SK-N-MC (cell line): Measurements from ENCODE around the gene CCT2.

Experiments
- DNase-seq: peaks from one replicate; pipeline ENCODE4 v3.0.0-alpha.2; 2011; ENCODE audit warnings: low read depth, low spot score
- H3K27ac ChIP-seq: fragments of 200-600 bp; sonication (generic); 2 replicates; pipeline ENCODE4 v1.5.1; 2016; ENCODE audit warnings: mixed run types
- H3K36me3 ChIP-seq: fragments of 200-600 bp; sonication (generic); 2 replicates; pipeline ENCODE4 v1.6.1; 2017; ENCODE audit warnings: antibody characterized with exemption, low read length, mixed read lengths; ENCODE audit not compliant: insufficient read depth
- H3K4me3 ChIP-seq: fragments of 200-600 bp; sonication (generic); 2 replicates; pipeline ENCODE4 v1.5.1; 2016
- H3K9ac ChIP-seq: fragments of 200-600 bp; sonication (generic); 2 replicates; pipeline ENCODE4 v1.8.0; 2017; ENCODE audit warnings: mixed run types, mixed read lengths; ENCODE audit not compliant: insufficient read length
- H3K9me3 ChIP-seq: fragments of 200-600 bp; sonication (generic); 2 replicates; pipeline ENCODE4 v1.6.1; 2017; ENCODE audit warnings: low read depth, mild to moderate bottlenecking, antibody characterized with exemption, low read length, moderate library complexity, mixed read lengths
- EZH2 ChIP-seq: fragments of 200-600 bp; sonication (generic); IDR thresholded peaks from one replicate; pipeline ENCODE4 v1.6.1; 2017; ENCODE audit warnings: antibody characterized with exemption
- FOXP2 ChIP-seq: optimal IDR thresholded peaks from 2 replicates; pipeline ENCODE3; 2011; ENCODE audit warnings: mild to moderate bottlenecking, moderate library complexity; ENCODE audit not compliant: insufficient read depth; ENCODE audit errors: extremely low read length, control extremely low read depth
- POLR2AphosphoS5 ChIP-seq: IDR thresholded peaks from 2 replicates; pipeline ENCODE4 v1.6.1; 2012; ENCODE audit warnings: mild to moderate bottlenecking, low read depth, low read length, borderline replicate concordance

CCT2 gene

GRCh38 chr12:69555461-69555860 lies 29.8 kb upstream of the CCT2 start:
- Histone ChIP-seq H3K36me3 (no peaks in the 10 kb centered on the region), H3K9ac (no peak overlapping the region), H3K9me3 (no peaks in the 10 kb centered on the region), H3K4me3 (no peak overlapping the region), H3K27ac (no peak overlapping the region; the same call in 1 of the 2 replicates)
- TF ChIP-seq FOXP2 (no peak), POLR2AphosphoS5 (no peak), EZH2 (no peak)
- DNase-seq: no peak

- Histone ChIP-seq H3K36me3 (no peaks in the 10 kb centered on the region), H3K9me3 (no peaks in the 10 kb centered on the region), H3K4me3 (no peak overlapping the region), H3K27ac (no peak overlapping the region), H3K9ac (no peak overlapping the region)
- TF ChIP-seq POLR2AphosphoS5 (no peak), FOXP2 (no peak), EZH2 (no peak)
- DNase-seq: no peak
These were observed 28.9 kb upstream of the CCT2 start for GRCh38 chr12:69556383-69556782.

GRCh38 chr12:69563166-69563762 lies 22.0 kb upstream of the CCT2 start:
- H3K27ac ChIP-seq: no peak overlapping the region
- no peak for TF ChIP-seq FOXP2
- no peak for TF ChIP-seq EZH2
- TF ChIP-seq POLR2AphosphoS5: no peak

GRCh38 chr12:69566603-69567002 lies 18.7 kb upstream of the CCT2 start:
- Histone ChIP-seq H3K36me3 (peaks cover 31% of the 10 kb centered on the region), H3K9ac (no peak overlapping the region), H3K27ac (no peak overlapping the region), H3K9me3 (no peaks in the 10 kb centered on the region), H3K4me3 (no peak overlapping the region)
- DNase-seq: no peak
- TF ChIP-seq EZH2 (no peak), POLR2AphosphoS5 (no peak), FOXP2 (no peak)

More at GRCh38 chr12:69563166-69563762, 22.0 kb upstream of the CCT2 start:
- Histone ChIP-seq H3K9ac (no peak overlapping the region), H3K4me3 (no peak overlapping the region), H3K36me3 (peaks cover 14% of the 10 kb centered on the region), H3K9me3 (no peaks in the 10 kb centered on the region)
- no peak for DNase-seq

GRCh38 chr12:69569236-69569635 lies 16.0 kb upstream of the CCT2 start:
- peaks cover 40% of the 10 kb centered on the region for H3K36me3 ChIP-seq
- TF ChIP-seq POLR2AphosphoS5 (no peak), FOXP2 (no peak), EZH2 (no peak)
- no peak for DNase-seq
- no peak overlapping the region for H3K4me3 ChIP-seq
- H3K9ac ChIP-seq: no peak overlapping the region
- H3K27ac ChIP-seq: no peak overlapping the region
- no peaks in the 10 kb centered on the region for H3K9me3 ChIP-seq

GRCh38 chr12:69570000-69570516 lies 15.2 kb upstream of the CCT2 start:
- no peak for DNase-seq
- no peaks in the 10 kb centered on the region for H3K9me3 ChIP-seq
- no peak overlapping the region for H3K4me3 ChIP-seq
- H3K36me3 ChIP-seq: peaks cover 42% of the 10 kb centered on the region
- H3K9ac ChIP-seq: no peak overlapping the region
- no peak for TF ChIP-seq FOXP2
- no peak for TF ChIP-seq EZH2
- TF ChIP-seq POLR2AphosphoS5: no peak
- no peak overlapping the region for H3K27ac ChIP-seq

GRCh38 chr12:69570545-69571399 lies 14.5 kb upstream of the CCT2 start:
- TF ChIP-seq EZH2 (no peak), POLR2AphosphoS5 (no peak), FOXP2 (no peak)
- Histone ChIP-seq H3K36me3 (peaks cover 49% of the 10 kb centered on the region), H3K27ac (no peak overlapping the region; the same call in 1 of the 2 replicates), H3K9me3 (no peaks in the 10 kb centered on the region), H3K4me3 (no peak overlapping the region), H3K9ac (no peak overlapping the region)
- DNase-seq: peak; percentile 30

- H3K4me3 ChIP-seq: no peak overlapping the region
- TF ChIP-seq POLR2AphosphoS5 (no peak), FOXP2 (no peak), EZH2 (no peak)
- no peaks in the 10 kb centered on the region for H3K9me3 ChIP-seq
- H3K36me3 ChIP-seq: peaks cover 38% of the 10 kb centered on the region
- no peak overlapping the region for H3K9ac ChIP-seq
- DNase-seq: no peak
- no peak overlapping the region for H3K27ac ChIP-seq
These were observed 9.9 kb upstream of the CCT2 start for GRCh38 chr12:69575346-69575745.
